ENCODE results near the gene EIF4B.

Gene EIF4B

GRCh38 chr12:52971679-52972329, 34.5 kb upstream of the EIF4B start:
- no peak overlapping the region for H3K4me3 ChIP-seq (ENCODE audit: low read length)
- TF ChIP-seq CTCF (conservative IDR thresholded peaks at IDR 0.05; ENCODE audit: low read length) = no peak
- peak; percentile 61 for DNase-seq (ENCODE audit: low read depth)

GRCh38 chr12:52975204-52975603, 31.1 kb upstream of the EIF4B start:
- no peak for TF ChIP-seq CTCF (conservative IDR thresholded peaks at IDR 0.05; ENCODE audit: low read length)
- H3K4me3 ChIP-seq (ENCODE audit: low read length) = no peak overlapping the region
- DNase-seq (ENCODE audit: low read depth) = no peak

GRCh38 chr12:52975820-52976573, 30.3 kb upstream of the EIF4B start:
- peak; percentile 20; the same call in 1 of the 2 replicates for TF ChIP-seq CTCF (conservative IDR thresholded peaks at IDR 0.05; ENCODE audit: low read length)
- DNase-seq (ENCODE audit: low read depth) = peak; percentile 22
- H3K4me3 ChIP-seq (ENCODE audit: low read length) = no peak overlapping the region

GRCh38 chr12:52976574-52977071, 29.6 kb upstream of the EIF4B start:
- DNase-seq (ENCODE audit: low read depth) = peak; percentile 73
- 0 out of 2 replicates have a peak, but pooled peaks have one; percentile 1 for TF ChIP-seq CTCF (conservative IDR thresholded peaks at IDR 0.05; ENCODE audit: low read length)
- H3K4me3 ChIP-seq (ENCODE audit: low read length) = no peak overlapping the region

GRCh38 chr12:52977170-52977569, 29.1 kb upstream of the EIF4B start:
- no peak for DNase-seq (ENCODE audit: low read depth)
- no peak overlapping the region for H3K4me3 ChIP-seq (ENCODE audit: low read length)
- TF ChIP-seq CTCF (conservative IDR thresholded peaks at IDR 0.05; ENCODE audit: low read length) = no peak

GRCh38 chr12:52980096-52980649, 26.1 kb upstream of the EIF4B start:
- no peak overlapping the region for H3K4me3 ChIP-seq (ENCODE audit: low read length)
- DNase-seq (ENCODE audit: low read depth) = no peak
- TF ChIP-seq CTCF (conservative IDR thresholded peaks at IDR 0.05; ENCODE audit: low read length) = no peak
